IMR-90 (cell line): ENCODE data around the gene BRF1.

Experiments
- CTCF ChIP-seq: conservative IDR thresholded peaks from 2 replicates; pipeline ENCODE4 v1.5.1; 2012; ENCODE audit warnings: mild to moderate bottlenecking, low read depth, low read length, improper control_type of control experiment
- POLR2A ChIP-seq: IDR thresholded peaks from 2 replicates; pipeline ENCODE4 v1.6.1; 2012; ENCODE audit warnings: mild to moderate bottlenecking, low read depth, low read length

- TF ChIP-seq CTCF, result no peak
- TF ChIP-seq POLR2A, result no peak
Observed at GRCh38 chr14:105181549-105182295, 119.1 kb downstream of the BRF1 start.
